Measurements from ENCODE around the gene NOVA1. TPM values are rescaled to one million over a fixed set of nuclear protein-coding genes. Genes with fewer than 3 reads are reported as not detected.
A peak's percentile ranks its signal among the peaks of the same experiment; 100 is the strongest.

NOVA1 gene
- polyA plus RNA-seq, 1 donor from 2014 or later = 121 TPM

- Histone ChIP-seq H3K4me2 (ENCODE audit: low read length) (no peak overlapping the region), H3K4me3 (ENCODE audit: low read length) (no peak overlapping the region), H2AFZ (ENCODE audit: low read depth, low read length) (no peak overlapping the region), H3K9ac (ENCODE audit: low read length) (no peak overlapping the region), H4K20me1 (ENCODE audit: insufficient read depth) (no peaks in the 10 kb centered on the region), H3K27me3 (ENCODE audit: insufficient read depth, low read depth, low read length) (no peaks in the 10 kb centered on the region), H3K9me3 (ENCODE audit: low read length) (no peaks in the 10 kb centered on the region), H3K27ac (ENCODE audit: low read length) (no peak overlapping the region), H3K79me2 (replicated peaks; ENCODE audit: insufficient read depth, low read length) (no peaks in the 10 kb centered on the region), H3K9me2 (ENCODE audit: insufficient read depth, low read length) (no peaks in the 10 kb centered on the region), H3K36me3 (ENCODE audit: insufficient read depth, low read length) (no peaks in the 10 kb centered on the region), H3F3A (ENCODE audit: insufficient read depth, low read length, poor library complexity, severe bottlenecking) (no peaks in the 10 kb centered on the region)
- TF ChIP-seq REST (IDR thresholded peaks at IDR 0.05; ENCODE audit: borderline replicate concordance) = no peak
- TF ChIP-seq TAF1 (IDR thresholded peaks at IDR 0.05; ENCODE audit: low read depth) = no peak
- no peak for TF ChIP-seq EZH2 (IDR thresholded peaks at IDR 0.05; ENCODE audit: borderline replicate concordance, insufficient read depth, low read length, poor library complexity, severe bottlenecking)
- no peak for TF ChIP-seq SMC3 (conservative IDR thresholded peaks at IDR 0.05; ENCODE audit: poor library complexity)
- TF ChIP-seq RAD21 (conservative IDR thresholded peaks at IDR 0.05) = no peak
- no peak for TF ChIP-seq POLR2AphosphoS5 (IDR thresholded peaks at IDR 0.05)
- no peak for TF ChIP-seq EP300 (conservative IDR thresholded peaks at IDR 0.05; ENCODE audit: poor library complexity, severe bottlenecking)
- no peak for TF ChIP-seq CTCF (IDR thresholded peaks at IDR 0.05; ENCODE audit: poor library complexity, severe bottlenecking)
- no peak for TF ChIP-seq MXI1 (conservative IDR thresholded peaks at IDR 0.05; ENCODE audit: poor library complexity, severe bottlenecking)
These were observed 143.7 kb downstream of the NOVA1 start for GRCh38 chr14:26454105-26454504.

GRCh38 chr14:26448181-26448855 is 149.5 kb downstream of the NOVA1 start:
- Histone ChIP-seq H3K9ac (ENCODE audit: low read length) (no peak overlapping the region), H3K4me2 (ENCODE audit: low read length) (no peak overlapping the region), H3K4me3 (ENCODE audit: low read length) (no peak overlapping the region), H3K27me3 (ENCODE audit: insufficient read depth, low read depth, low read length) (no peaks in the 10 kb centered on the region), H3K27ac (ENCODE audit: low read length) (no peak overlapping the region), H4K20me1 (ENCODE audit: insufficient read depth) (no peaks in the 10 kb centered on the region), H3F3A (ENCODE audit: insufficient read depth, low read length, poor library complexity, severe bottlenecking) (no peaks in the 10 kb centered on the region), H3K9me3 (ENCODE audit: low read length) (no peaks in the 10 kb centered on the region), H2AFZ (ENCODE audit: low read depth, low read length) (no peak overlapping the region), H3K36me3 (ENCODE audit: insufficient read depth, low read length) (no peaks in the 10 kb centered on the region), H3K79me2 (replicated peaks; ENCODE audit: insufficient read depth, low read length) (no peaks in the 10 kb centered on the region), H3K9me2 (ENCODE audit: insufficient read depth, low read length) (no peaks in the 10 kb centered on the region)
- TF ChIP-seq EP300 (conservative IDR thresholded peaks at IDR 0.05; ENCODE audit: poor library complexity, severe bottlenecking) = no peak
- peak; percentile 48 for TF ChIP-seq POLR2AphosphoS5 (IDR thresholded peaks at IDR 0.05)
- no peak for TF ChIP-seq MXI1 (conservative IDR thresholded peaks at IDR 0.05; ENCODE audit: poor library complexity, severe bottlenecking)
- TF ChIP-seq EZH2 (IDR thresholded peaks at IDR 0.05; ENCODE audit: borderline replicate concordance, insufficient read depth, low read length, poor library complexity, severe bottlenecking) = no peak
- TF ChIP-seq RAD21 (conservative IDR thresholded peaks at IDR 0.05) = no peak

Measured in neural cell (in vitro differentiated cells).